SU-DHL-6 (cell line): ENCODE results near the gene PSTPIP1.

Source experiments
- CTCF ChIP-seq: fragments of 200-600 bp; sonication (generic); IDR thresholded peaks from one replicate; pipeline ENCODE4 v1.5.1; 2017; ENCODE audit warnings: antibody characterized with exemption, mild to moderate bottlenecking, low read length, moderate library complexity; ENCODE audit not compliant: insufficient read depth, poor library complexity, severe bottlenecking
- EZH2phosphoT487 ChIP-seq: fragments of 200-600 bp; sonication (generic), shearing (Covaris generic); conservative IDR thresholded peaks from 2 replicates; pipeline ENCODE4 v1.6.1; 2018; ENCODE audit warnings: mild to moderate bottlenecking, antibody characterized with exemption, low read length, moderate library complexity, mixed read lengths

GRCh38 chr15:77053709-77054108 lies 58.8 kb downstream of the PSTPIP1 start:
- no peak for TF ChIP-seq CTCF
- TF ChIP-seq EZH2phosphoT487 = no peak
